Hematopoietic multipotent progenitor cell treated with erythropoietin and hydrocortisone succinate and interleukin-3 and kit ligand, for 17 days (in vitro differentiated cells): Measurements from ENCODE around the gene METTL9.
"Not testable (repeated sequence)": the region's sequence is repeated elsewhere in the genome, so short reads cannot be mapped to it uniquely, and the experiment has no call there.

ENCODE experiments used
- DNase-seq: peaks from one replicate; pipeline ENCODE4 v3.0.0-alpha.2; 2015; ENCODE audit warnings: low spot score

The METTL9 gene

DNA sequence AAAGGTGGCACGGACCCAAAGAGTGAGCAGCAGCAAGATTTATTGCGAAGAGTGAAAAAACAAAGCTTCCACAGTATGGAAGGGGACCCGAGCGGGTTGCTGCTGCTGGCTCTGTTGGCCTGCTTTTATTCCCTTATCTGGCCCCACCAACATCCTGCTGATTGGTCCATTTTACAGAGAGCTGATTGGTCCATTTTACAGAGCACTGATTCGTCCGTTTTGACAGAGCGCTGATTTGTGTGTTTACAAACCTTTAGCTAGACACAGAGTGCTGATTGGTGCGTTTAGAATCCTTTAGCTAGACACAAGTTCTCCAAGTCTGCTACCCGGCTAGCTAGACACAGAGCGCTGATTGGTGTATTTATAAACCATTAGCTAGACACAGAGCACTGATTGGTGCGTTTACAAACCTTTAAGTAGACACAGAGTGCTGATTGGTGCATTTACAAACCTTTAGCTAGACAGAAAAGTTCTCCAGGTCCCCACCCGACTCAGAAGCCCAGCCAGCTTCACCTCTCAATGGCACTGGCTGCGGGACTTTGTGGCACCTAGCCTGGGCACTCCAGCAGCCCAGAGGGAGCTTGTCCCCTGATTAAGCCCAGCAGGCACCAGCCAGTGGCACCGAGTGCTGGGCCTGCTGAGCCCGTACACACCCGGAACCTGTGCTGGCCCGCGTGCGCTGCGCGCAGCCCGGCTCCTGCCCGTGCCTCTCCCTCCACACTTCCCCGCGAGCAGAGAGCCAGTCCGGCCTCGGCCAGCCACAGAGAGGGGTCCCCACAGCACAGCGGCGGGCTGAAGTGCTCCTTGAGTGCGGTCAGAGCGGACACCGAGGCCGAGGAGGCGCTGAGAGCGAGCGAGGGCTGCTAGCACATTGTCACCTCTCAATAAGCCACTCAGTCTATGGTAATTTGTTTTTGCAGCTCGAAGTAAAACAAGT lies 37.9 kb downstream of the METTL9 start:
- no peak for DNase-seq

DNA sequence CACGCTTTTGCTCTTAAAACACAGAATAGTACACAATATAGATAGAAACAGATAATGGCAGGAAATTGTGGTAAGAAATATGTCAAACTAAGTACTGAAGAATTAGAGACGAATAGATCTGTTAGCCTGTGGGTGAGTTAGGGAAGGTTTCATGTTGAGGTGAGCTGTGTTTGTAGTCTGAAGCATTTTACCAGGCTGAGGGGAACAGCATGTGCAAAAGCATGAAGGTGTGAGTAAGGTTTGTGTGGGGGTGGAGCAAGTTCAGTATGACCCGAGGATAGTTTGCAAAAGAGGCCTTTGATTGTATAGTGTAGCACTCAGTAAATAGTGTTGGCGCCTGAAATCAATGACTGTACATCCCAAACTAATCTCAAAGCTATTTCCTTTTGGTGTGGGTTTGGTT lies 39.2 kb downstream of the METTL9 start:
- DNase-seq: no peak

DNA sequence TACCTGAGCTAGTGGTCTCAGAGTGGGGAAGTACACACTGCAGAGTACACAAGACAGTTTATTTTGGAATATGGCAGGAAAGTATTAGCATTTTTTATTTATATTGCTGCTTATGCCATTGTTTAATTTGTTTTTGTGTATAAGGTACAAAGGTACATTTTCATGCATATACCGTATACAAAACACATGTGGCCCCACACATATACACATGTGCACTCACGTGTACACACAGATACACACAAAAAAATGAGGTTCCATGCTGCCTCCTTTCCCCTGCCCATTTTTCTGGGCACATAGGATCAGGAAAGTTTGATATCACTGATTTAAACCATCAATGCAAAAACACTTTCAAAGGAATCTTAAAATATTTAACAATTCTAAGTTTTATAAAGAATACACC lies 40.1 kb downstream of the METTL9 start:
- no peak for DNase-seq

DNA sequence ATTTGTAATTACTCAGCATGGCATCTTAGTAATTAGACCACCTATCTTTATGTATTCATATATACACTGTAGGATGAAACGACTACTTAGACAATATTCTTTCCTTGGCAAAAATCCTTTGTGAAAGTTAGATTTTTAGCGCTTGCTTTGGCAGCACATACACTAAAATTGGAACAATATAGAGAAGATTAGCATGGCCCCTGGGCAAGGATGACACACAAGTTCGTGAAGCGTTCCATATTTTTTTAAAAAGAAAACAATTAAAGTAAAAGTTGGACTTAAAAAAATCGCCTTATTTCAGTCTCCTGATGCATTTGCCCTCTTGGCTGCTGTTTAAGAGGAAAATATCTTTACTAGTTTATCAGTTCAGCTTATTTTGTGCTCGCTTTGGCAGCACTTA lies 42.5 kb downstream of the METTL9 start:
- no peak for DNase-seq

DNA sequence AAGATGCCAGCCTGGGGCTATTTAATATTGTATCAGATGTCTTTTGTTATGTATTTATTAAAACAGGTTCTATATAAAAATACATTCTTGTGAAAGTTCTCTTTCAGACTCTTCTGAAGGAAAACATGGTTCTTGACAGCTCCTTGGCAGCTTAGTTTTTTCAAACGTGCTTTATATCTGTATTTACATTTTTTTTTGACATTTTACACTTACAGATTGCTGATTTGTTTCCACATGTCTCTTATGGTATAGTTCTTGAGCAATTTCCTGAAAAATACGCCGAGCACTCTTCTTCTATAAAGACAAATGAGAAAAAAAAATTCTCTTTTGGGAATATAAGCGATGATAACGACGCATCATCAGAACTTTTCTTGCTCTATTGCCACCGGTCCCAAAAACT lies 43.5 kb downstream of the METTL9 start:
- no peak for DNase-seq

DNA sequence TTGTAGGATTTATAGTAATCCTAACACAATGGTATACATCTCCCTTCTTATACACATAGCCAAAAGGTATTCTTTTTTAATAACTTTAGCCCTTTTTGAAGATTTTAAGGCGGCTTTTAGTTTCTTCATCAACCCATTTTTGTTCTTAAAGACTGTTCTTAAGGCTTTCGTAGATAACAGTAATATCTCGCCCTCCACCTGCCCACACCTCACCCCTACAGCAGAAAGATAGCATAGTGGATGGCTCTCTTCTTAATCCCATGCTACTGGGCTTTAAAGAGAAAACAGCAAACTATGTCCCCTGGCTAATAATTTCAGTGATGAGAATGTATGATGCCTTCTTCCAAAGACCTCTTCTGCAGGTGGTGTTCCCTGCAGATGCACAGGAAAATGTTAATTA lies 44.4 kb downstream of the METTL9 start:
- DNase-seq: peak; percentile 53

- no peak for DNase-seq
These were observed 45.3 kb downstream of the METTL9 start for GRCh38 chr16:21644674-21645073.

- peak; percentile 44 for DNase-seq
These were observed 45.9 kb downstream of the METTL9 start for GRCh38 chr16:21645261-21645721.

- no peak for DNase-seq
These were observed 46.7 kb downstream of the METTL9 start for GRCh38 chr16:21646091-21646490.

DNA sequence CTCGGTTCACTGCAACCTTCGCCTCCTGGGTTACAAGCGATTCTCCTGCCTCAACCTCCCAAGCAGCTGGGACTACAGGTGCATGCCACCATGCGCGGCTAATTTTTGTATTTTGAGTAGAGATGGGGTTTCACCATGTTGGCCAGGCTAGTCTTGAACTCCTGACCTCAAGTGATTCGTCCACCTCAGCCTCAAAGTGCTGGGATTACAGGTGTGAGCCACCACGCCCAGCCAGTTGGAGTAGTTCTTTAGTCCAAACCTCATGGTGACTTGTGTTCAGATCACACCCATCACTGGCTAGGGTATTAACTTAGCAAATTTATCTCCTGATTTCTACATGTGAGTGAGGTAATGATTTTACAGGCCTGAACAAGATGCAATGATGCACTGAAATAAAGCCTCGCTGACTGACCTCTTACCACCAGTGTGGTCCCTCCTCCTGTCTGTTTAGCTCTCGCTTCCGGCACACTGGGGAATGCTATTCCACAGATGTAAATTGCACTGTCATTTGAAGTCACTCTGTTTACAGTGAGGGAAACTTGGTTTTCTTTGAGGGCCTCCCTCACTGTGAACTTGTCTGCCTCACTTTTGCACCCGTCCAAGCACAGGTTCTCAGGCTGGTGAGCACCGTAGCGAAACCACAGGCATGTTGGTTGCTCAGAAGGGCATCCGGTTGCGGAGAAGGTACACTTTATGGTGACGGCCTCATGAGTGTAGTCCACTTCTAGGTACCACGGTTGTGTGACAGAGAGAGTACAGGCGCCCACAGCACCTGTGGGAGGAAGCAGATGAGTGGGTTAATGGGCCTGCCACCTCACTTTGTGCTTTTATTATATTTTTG lies 47.6 kb downstream of the METTL9 start:
- DNase-seq: no peak

GRCh38 chr16:21647562-21648164 lies 48.3 kb downstream of the METTL9 start:
- no peak for DNase-seq

DNA sequence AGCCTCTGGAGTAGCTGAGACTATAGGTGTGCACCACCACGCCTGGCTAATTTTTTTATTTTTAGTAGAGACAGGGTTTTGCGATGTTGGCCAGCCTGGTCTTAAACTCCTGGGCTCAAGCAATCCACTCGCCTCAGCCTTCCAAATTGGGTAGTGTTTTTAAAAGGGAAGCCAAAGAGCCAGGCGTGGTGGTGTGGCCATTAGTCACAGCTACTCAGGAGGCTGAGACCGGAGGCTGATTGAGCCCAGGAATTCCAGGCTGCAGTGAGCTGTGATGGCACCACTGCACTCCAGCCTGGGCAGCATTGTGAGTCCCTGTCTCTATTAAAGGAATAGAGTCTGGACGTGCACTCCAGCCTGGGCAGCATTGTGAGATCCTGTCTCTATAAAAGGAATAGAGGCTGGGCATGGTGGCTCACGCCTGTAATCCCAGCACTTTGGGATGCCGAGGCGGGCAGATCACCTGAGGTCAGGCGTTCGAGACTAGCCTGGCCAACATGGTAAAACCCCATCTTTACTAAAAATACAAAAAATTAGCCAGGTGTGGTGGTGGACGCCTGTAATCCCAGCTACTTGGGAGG lies 50.5 kb downstream of the METTL9 start:
- DNase-seq: not testable (repeated sequence)

GRCh38 chr16:21650521-21650920 lies 51.1 kb downstream of the METTL9 start:
- DNase-seq: no peak

DNA sequence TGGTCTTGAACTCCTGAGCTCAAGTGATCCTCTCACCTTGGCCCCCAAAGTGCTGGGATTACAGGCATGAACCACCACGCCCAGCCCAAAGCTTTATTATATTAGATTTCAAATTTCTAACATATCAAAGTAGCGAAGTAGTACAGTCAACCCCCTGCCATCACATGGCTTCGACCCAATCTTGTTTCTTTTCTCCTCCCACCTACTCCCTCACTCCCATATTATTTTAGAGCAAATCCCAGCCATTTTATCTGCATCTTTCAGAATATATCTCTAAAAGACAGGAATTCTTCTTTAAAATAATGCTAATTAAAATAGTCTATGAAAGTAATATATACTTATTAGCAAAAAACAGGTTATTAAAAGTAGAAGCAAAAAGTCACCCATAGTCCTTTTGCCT lies 52.1 kb downstream of the METTL9 start:
- no peak for DNase-seq

DNA sequence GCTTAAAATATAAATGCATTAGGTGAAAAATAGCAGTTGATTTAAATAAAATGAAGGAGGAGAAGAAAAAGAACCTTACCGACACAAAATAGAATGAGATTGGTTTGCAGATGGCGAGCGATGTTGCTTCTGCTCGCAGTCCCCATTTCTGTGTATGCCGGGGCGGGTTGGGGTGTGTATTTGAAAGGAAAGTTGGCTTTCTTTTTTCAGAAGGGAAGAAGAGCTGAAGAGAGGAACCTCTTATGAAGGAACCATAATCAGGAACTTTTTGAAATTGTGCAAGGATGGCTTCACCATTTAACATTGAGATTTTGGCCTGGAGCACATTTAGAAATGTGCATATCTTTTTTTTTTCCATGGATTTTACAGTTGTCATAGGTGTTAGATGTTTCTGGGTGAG lies 53.1 kb downstream of the METTL9 start, which contains the start of gene IGSF6:
Gene IGSF6 (minus strand): TSS at position 156 of the 400 bp plus-strand sequence. CDS start 10 bp downstream, at position 146.
- DNase-seq: no peak

- no peak for DNase-seq
These were observed 54.2 kb downstream of the METTL9 start for GRCh38 chr16:21653571-21653970.

GRCh38 chr16:21654466-21654865 lies 55.1 kb downstream of the METTL9 start:
- no peak for DNase-seq

- no peak for DNase-seq
These were observed 55.5 kb downstream of the METTL9 start for GRCh38 chr16:21654881-21655280.

- peak; percentile 81 for DNase-seq
These were observed 57.7 kb downstream of the METTL9 start for GRCh38 chr16:21656795-21657768.

- DNase-seq: no peak
These were observed 59.7 kb downstream of the METTL9 start for GRCh38 chr16:21659124-21659523.
